HG03108 (cell line): Measurements from ENCODE around the gene ACOX3.
"Not testable (repeated sequence)": the region's sequence is repeated elsewhere in the genome, so short reads cannot be mapped to it uniquely, and the experiment has no call there.

ENCODE experiments used
- ATAC-seq: cut with Tn5 transposase; IDR thresholded peaks from one replicate; pipeline ENCODE4 v1.9.1; 2021; ENCODE audit warnings: moderate library complexity; ENCODE audit not compliant: unreplicated experiment

The ACOX3 gene

DNA sequence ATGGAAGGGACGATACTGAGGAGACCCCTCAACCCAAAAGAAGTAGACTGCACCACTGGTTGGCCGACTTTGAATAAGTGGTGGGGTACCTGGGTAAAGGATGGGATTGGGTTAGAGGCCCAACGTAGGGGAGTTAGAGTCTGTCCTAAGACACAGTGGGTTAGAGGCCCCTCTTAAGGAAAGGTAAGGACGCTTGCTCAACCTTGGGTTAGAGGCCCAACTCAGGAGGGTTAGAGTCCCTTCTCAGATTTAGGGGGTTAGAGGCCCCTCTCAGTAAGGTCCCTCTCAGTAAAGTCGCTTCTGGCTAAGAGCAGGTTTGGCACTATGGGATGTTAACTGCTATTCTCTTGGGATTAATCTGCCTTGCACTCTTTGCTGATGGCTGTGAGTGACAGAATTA lies 81.3 kb downstream of the ACOX3 start:
- ATAC-seq = no peak

DNA sequence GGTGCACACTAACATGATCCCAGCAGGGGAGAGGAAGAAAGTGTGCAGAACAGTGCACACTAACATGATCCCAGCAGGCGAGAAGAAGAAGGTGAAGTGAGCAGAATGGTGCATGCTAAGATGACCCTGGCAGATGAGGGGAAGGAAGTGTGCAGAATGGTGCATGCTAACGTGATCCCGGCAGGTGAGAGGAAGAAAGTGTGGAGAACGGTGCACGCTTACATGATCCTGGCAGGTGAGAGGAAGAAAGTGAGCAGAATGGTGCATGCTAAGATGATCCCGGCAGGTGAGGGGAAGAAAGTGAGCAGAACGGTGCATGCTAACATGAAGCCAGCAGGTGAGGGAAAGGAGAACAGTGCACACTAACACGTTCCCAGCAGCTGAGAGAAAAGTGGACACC lies 83.7 kb downstream of the ACOX3 start:
- no peak for ATAC-seq

DNA sequence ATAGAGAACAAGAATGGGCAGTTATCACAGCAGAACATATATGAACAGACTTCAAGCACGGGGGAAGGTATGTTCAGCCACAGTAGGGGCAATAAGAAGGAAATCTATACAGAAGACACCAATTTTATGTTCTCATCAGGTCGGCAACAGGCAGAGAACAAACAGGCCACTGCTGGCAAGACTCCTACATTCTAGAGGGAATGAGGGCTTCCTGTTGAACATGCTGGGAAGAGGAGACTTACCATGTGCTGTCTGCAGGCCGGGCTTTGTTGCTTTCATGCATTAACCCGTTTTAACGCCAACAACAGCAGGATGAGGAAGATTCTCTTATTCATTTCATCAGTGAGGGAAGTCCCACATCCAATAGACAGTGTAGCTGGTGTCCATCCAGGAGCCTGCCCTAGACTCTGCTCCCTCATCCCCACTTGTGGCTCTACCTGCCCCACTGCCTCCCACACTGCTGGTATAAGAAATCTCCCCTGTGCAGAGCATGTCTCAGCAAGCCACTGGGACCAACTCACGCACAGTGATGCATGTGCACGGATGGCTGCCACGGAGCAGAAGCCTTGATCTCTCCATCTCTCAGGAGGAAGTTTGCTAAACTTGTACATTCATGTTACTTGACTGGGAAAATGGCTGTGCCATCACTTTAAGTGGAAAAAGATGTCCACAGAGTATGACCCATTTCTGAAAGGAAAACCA lies 84.5 kb downstream of the ACOX3 start:
- no peak for ATAC-seq

DNA sequence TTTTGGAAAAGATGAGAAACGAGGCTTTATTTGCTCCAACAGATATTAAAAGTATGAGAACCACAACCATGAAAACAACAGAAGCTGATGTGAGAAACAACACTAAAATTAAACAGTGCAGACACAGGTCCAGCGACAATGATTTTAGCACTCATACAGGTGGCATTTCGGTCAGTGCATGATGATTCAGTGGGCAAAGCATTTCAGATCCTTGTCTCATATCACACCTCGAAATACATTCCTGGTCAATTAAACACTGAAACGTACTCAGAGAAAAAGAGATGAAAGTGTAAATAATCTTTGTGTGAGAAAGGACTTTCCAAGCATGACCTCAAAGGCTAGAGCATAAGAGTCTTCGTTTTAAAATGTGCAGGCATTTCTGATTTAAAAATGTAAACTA lies 85.2 kb downstream of the ACOX3 start:
- ATAC-seq = no peak

DNA sequence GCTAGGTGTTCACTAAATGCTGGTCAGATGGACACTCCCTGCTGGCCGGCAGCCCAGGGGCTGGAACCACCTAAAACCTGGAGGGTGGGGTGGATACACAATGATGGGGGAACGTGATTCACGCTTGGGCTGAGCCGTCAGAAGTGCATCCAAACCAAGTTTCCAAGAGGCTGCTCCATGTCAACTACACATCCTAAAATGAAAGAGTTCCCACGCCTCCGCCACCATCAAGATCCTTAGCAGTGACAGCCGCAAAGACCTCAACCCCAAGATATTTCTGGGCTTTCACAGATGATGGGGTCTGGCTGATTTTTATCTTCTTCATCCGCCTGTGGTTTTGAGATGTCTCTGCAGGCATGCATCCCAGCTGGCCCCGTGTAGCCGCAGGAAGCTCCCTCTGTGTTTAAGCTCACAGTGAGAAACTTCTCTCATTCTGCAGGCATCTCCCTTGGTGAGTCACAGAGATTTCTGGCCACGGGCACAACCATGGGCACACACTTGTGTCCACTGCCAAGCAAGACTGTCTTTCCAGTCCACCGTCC lies 86.5 kb downstream of the ACOX3 start:
- ATAC-seq = no peak

DNA sequence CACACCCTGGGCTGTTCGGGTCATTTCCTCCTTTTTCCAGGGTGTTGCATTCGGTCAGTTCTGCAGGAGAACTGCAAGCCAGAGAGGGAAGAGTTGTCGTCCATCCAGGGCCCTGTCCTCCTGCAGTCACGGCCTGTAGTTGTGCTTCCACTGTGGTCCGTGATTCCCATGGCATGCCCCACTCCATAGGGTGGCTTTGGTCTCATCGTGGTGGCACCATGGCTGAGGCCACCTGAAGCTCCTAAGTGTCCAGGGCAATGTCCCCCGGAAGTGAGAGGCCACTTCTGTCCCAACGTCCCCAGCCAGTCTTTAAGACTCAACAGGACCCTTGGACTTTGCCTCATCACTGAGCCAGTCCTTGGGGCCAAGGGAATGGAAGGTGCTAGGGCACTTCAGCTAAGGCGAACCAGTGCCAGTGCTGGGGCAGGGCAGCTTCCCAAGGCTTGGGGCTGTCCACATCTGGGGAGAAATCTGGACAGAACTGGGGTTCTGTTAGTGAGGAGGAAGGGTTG lies 87.3 kb downstream of the ACOX3 start:
- no peak for ATAC-seq

DNA sequence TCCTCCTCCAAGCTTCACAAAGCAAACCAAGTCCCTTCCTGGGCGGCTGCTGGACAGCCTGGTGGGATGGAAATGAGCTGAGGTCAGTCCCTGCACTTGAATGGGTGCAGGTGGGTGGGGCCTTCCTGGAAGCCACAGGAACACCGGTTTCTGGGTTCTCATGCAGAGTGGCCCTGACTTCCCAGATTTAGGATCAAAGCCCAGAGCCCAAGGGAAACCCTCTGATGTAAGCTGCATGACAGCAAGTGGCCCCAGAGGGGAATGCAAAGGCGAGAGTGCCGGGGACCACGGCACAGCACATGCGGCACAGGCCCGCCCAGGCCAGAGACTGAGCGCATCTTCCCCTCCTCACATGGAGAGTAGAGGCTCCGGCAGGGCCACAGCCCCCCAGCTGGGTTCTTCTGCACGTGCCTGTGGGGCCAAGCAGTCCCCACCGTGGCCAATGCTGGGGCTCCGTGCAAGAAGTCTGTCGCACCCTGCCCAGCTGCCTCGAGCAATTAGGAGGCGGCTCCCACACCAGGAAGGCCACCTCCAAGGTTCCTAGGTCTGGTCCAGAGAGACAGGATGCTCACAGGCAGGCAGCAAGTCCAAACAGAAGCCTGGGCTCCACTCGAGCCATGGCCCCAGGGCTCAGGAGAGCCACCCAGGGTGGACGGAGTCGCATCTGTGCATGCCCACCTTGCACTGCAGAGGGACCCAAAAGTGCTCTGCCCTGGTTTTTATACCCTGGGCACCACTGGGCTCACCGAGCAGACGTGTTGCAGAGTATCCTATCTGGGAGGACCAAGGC lies 88.0 kb downstream of the ACOX3 start:
- no peak for ATAC-seq

DNA sequence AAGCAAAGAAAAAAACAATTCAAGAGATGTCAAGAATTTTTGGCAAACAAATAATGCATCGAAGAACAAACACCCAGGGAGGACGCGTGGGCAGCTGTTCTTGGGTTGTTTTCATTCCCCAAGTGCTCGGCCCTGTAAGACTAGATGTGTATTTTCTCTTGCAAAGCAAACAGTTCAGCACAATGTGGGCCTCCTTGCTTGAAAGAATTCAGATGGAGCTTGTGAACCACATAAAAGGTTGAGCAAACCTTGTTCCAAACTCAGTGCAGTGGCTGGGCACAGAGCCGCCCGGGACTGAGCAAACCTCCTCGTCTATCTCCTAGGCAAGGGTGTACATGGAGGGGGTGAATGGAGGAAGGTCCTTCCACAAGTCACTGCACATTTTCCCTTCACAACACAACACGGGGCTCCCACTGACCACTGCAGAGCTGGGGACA lies 88.6 kb downstream of the ACOX3 start:
- ATAC-seq = no peak

DNA sequence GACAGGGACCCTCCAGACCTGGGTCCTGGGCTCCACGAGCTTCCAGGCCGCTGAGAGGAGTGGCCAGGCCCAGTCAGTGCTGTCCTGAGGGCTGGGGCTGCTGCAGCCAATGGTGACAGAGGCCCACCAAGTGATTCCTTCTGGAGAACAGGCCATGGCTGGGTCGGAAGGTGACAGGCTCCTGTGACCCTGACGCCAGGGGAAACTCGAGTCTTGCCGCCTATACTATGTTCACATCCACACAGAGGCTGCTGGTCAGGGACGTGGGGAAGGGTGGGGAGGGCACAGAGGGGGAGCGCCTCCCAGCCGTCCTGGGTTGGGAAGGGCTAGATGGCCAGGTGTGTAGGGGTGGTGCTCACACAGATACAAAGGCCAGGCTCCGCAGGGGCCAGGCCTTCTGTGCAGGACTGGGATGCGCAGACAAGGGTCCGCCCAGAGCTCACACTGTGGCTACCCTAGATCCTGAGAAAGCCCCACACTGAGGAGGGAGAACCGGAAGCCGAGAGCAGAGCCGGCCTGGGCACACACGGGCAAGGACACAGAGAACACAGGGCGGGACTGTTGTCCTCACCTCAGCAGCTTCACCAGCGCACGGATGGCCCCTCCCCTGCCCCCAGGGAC lies 89.6 kb downstream of the ACOX3 start:
- no peak for ATAC-seq

DNA sequence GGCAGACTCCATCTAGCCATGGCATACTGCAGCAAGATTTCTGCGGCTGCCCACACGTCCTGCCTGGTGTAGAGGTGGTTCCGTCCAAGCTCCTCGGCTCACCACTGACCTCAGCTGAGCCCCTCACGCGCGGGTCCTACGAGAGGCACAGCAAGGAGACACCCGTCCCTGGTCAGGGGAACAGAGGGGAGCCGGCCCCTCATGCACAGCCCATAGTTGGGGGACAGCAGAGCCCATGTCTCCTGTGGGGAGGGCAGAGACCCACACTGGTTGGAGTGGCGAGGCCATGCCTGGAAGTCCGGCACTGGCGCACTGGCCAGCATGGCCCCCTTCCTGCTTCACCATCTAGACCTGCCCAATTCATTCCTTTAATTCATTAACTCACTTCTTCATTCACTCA lies 90.2 kb downstream of the ACOX3 start:
- no peak for ATAC-seq

DNA sequence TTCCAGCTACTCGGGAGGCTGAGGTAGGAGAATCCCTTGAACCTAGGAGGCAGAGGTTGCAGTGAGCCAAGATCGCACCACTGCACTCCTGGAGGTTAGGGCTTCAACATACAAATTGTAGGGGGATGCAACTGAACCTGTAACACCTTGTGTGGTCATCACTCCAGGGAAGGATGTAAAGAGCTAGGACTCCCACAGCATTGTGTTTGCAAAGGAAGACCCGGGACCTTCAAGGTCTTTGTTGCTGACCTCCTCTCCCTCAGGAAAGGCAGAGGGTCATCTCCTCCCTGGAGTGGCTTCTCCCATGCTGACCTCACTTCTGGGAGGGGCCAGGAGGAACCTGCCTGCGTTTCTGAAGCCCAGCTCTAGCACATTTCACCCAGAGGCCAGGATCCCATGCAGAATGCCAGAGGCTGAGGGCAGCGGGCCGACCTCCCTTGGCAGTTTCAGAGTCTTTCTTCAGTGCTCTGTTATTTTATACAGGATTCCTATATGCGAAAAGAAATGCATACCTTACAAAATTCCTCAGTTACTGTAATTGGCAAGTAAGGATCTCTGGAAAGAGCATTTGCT lies 90.8 kb downstream of the ACOX3 start:
- no peak for ATAC-seq

DNA sequence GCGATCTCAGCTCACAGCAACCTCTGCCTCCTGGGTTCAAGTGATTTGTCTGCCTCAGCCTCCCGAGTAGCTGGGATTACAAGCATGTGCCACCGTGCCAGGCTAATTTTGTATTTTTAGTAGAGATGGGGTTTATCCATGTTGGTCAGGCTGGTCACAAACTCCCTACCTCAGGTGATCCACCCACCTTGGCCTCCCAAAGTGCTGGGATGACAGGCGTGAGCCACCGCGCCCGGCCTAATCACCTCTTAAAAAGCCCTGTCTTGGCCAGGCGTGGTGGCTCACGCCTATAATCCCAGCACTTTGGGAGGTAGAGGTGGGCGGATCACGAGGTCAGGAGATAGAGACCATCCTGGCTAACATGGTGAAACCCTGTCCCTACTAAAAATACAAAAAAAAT lies 91.3 kb downstream of the ACOX3 start:
- ATAC-seq = not testable (repeated sequence)

DNA sequence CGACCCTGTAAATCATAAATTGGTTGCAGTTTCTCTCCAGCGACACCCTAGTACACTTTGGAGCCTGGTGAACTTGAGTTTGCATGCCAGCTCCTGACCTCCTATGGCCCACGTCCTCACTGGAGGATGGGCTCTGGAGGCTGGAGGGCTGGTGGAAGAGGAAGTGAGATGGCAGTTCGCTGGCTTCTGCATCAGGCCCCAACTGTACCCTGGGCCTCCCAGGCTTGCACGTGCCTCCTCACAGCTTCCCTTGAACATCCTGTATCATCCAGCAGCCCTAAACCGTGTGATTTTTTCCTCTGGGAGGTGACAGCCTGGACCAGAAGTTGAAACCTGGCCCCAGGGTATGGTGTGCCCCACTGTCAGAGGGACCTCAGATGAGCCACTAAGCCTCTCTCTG lies 92.5 kb downstream of the ACOX3 start:
- no peak for ATAC-seq

DNA sequence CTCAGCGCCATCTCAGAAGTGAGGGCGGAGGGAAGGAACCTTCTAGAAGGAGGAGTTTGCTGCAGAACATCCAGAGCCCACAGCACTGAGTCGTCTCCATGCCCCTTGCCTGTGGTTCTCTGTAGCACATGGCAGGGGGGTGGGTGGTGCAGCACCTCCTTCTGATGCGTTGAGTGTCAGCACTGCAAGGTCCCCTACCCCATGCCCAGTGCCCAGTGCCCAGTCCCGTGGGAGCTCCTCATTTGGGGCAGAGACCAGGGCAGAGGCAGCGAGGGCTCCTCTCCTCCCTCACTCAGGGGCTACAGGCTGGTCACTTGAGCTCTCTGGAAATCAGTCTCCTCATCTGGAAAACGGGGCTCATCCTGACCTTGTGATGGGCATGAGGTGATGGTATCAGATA lies 92.9 kb downstream of the ACOX3 start:
- no peak for ATAC-seq

DNA sequence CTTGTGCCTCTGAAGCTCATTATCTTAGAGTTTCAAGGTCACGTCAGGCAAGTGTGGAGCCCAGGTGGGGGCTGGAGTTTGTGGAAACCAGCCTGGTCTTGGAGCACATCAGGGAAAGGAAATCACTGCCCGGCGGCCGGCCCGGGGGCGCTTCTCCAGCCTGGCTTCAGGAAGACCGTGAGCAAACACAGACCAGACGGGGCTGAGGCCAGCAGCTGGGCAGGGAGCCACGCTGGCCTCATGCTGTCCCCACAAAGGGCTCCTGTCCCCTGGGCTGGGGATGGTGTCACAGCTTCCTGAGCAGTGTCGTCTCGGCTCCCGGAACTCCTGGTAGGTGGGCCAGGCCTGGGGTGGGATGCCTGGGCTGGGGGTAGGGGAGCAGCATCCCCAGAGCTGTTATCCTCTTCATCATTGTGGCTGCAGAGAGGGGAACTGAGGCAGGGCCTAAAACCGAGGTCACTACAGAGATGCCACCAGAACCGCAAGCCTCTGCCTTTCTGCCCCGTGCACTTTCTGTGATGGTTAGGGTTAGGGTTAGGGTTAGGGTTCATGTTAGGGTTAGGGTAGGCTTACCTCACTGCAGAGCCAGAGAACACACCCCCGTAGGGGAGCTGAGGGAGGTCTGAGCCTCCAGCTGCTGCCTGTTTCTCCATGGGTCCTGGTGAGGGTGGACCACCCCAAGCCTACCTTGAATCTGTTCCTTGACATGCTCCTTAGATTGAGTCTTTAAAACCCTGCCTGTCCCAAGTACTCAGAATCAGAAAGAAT lies 93.5 kb downstream of the ACOX3 start:
- ATAC-seq = no peak

DNA sequence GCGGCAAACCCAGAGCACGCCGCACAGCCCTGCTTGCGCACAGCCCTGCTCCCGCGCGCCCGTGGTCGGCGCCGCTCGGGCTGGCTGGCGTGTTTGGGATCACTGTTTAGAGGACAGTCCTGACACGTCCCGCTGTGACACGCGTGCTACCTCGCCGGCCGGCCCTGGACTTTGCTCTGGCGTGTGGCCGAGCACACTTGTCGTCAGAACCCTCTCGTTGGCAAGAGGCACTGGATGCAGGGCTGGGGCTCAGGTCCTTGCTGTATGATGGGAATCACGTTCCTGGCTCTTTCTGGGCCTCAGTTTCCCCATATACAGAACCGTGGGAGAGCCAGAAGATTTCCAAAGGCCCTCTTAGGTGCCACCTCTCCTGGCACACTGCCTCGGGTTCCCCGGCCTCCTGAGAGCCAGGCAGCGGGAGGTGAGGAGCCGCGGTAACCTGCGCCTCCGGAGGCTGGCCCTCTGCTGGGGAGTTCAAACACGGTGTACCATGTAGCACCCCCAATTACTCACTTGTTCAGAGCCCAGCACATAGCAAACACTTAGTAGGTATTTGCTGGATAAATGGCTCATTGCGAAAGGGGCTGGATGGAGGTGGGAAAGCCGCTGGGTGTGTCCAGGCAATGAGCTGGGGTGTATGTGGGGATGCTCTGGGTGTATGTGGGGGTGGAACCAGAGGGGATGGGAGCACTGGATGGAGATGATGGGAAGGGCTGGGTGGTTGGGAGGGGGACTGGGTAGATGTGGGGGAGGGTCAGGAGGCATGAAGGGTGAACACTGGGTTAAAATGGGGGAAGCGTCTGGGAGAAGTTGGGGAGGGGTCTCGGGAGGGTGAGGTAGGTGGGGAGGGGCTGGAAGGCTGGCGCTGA lies 94.3 kb downstream of the ACOX3 start:
- ATAC-seq = no peak

DNA sequence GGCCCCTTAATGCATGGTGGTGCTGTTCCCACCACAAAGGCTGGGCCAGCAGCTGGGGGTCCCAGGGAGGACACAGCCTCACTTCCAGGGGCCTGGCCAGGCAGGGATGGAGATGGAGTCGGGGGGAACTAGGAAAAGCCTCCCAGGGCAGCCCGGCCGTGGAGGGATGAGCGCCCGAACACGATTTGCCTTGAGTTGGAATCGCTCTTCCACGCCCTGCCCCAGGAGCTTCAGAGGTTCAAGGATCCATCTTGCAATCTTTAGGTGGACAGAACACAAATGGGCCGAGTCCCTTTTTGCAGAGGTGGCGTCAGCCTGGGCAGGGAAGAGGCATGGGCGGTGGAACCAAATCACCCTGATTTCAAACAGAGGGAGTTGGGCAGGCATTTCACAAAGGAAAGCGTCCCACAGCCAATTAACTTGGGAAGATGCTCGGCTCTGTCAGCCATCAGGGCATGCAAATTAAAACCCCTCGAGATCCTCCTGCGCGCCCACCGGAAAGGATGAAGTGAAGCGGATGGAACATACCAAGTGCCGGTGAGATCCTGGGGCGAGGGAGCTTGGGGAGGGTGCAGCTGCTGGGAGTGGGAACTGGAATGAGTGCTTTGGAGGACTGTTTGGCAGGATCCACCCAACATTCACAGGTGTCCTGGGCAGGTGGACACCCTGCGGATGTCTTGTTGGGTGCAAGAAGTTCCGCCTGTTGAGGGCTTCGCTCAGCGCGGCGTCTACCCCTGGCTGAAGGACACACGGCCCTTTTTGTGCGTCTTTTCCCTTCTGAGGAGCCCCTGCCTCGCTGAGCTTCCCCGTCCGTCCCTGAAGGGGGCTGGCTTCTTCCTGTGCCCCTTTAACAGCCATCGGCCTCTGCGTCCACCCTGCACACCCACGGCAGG lies 95.2 kb downstream of the ACOX3 start:
- no peak for ATAC-seq

DNA sequence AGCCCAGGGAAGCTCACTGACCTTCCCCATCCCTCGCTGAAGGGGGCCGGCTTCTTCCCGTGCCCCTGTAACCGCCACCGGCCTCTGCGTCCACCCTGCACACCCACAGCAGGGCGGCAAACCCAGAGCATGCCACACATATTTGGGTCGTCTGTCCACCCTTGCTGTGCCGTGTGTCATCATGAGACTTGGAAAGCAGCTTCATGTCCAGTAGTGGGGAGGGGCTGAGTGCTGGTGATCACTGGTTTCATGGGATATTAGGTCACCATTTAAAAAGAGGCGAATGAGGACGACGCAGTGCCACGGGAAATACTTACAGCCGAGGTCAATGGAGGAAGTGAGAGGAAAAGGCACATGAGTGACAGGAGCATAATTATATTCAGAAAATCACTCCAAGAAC lies 96.1 kb downstream of the ACOX3 start:
- no peak for ATAC-seq

DNA sequence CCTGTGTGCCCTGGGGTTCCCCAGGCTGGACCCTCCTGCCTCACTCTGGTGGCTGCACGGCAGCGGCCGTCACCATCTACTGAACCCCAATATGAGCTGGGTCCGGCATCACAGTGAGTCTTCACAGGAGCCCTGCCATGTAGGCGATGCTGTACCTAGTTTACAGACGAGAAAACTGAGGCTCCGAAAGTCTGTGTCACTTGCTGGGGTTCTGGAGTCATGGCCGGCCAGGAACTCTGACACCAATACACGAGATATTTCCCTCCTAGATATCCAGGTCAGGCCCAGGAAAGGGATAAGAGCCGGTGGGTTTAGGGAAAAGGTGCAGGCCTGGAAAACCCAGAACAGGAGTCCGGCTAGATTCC lies 96.6 kb downstream of the ACOX3 start:
- ATAC-seq = no peak
